Gastrocnemius medialis (tissue), 4 donors: ENCODE results near the gene ITGA2B. TPM values are rescaled to one million over a fixed set of nuclear protein-coding genes. Genes with fewer than 3 reads are reported as not detected.

Experiments used
- ATAC-seq, 2 donors: fragments of 150-250 bp; one replicate each; pipeline ENCODE4 v1.9.1; 2016
- DNase-seq, 2 donors: peaks; one replicate each; pipeline ENCODE4 v3.0.0-alpha.2; 2019
- H3K27ac ChIP-seq, 4 donors: fragments of 200-600 bp; sonication (generic); 1 replicate in 1 of 4; 2 replicates in 3 of 4; pipeline ENCODE4 v1.5.1; 2016 to 2018; ENCODE audit warnings: mild to moderate bottlenecking in 2 of 4, moderate library complexity in 1 of 4
- H3K27me3 ChIP-seq, 3 donors: fragments of 200-600 bp; sonication (generic) in 2 of 3; 1 replicate in 1 of 3; 2 replicates in 2 of 3; pipeline versions ENCODE4 v1.5.1 to v1.6.0; 2016 to 2019; ENCODE audit warnings: mild to moderate bottlenecking in 1 of 3, moderate library complexity in 1 of 3
- H3K36me3 ChIP-seq, 2 donors: fragments of 200-600 bp; sonication (generic) in 1 of 2; one replicate each; pipeline ENCODE4 v1.5.1; 2017 to 2018
- H3K4me1 ChIP-seq, 2 donors: fragments of 200-600 bp; sonication (generic) in 1 of 2; one replicate each; pipeline ENCODE4 v1.5.1; 2016 to 2017; ENCODE audit warnings: mild to moderate bottlenecking in 2 of 2
- H3K4me3 ChIP-seq, 4 donors: fragments of 200-600 bp; sonication (generic) in 3 of 4; 1 replicate in 1 of 4; 2 replicates in 3 of 4; pipeline ENCODE4 v1.5.1; 2016 to 2019; ENCODE audit warnings: mild to moderate bottlenecking in 2 of 4
- H3K9me3 ChIP-seq, 3 donors: fragments of 200-600 bp; sonication (generic) in 2 of 3; 1 replicate in 1 of 3; 2 replicates in 2 of 3; pipeline ENCODE4 v1.5.1; 2016 to 2019
- POLR2A ChIP-seq, 2 donors: fragments of 450-650 bp; IDR thresholded peaks; one replicate each; pipeline ENCODE4 v1.6.1; 2017; ENCODE audit warnings: antibody characterized with exemption in 2 of 2, mild to moderate bottlenecking in 2 of 2, moderate library complexity in 2 of 2
- in situ Hi-C, 4 donors: fragments of 200-750 bp; cut with MboI; loops; one replicate each; pipeline versions ENCODE4 v1.15.0 to v1.8.0; 2017; ENCODE audit warnings: low sequenced_read_pairs in 4 of 4
- intact Hi-C: fragments of 100-400 bp; cut with DNase I; formaldehyde crosslinking; loops from one replicate; pipeline ENCODE4 v1.15.1; 2023; ENCODE audit warnings: low total_unique reads
- total RNA-seq, 4 donors: library from RNA; depleted of rRNA; stranded (reverse); fragments of >200 nt; gene quantifications; one replicate each; pipeline versions ENCODE4 v1.1.0 to v1.2.3, GENCODE V29; 2016
- TF ChIP-seq, protein P1 (sequence below), 5 experiments: fragments of 450-650 bp in 3 of 5; fragments of 200-600 bp in 2 of 5; sonication (generic) in 2 of 5; IDR thresholded peaks in 4 of 5; conservative IDR thresholded peaks in 1 of 5; 1 replicate in 4 of 5; 2 replicates in 1 of 5; pipeline ENCODE4 v1.5.1; 2016 to 2019; ENCODE audit warnings: antibody characterized with exemption in 5 of 5, mild to moderate bottlenecking in 3 of 5, moderate library complexity in 3 of 5

The ITGA2B gene
- total RNA-seq, 4 donors from 2014 or later, result 0.33 TPM; not detected in 3

DNA sequence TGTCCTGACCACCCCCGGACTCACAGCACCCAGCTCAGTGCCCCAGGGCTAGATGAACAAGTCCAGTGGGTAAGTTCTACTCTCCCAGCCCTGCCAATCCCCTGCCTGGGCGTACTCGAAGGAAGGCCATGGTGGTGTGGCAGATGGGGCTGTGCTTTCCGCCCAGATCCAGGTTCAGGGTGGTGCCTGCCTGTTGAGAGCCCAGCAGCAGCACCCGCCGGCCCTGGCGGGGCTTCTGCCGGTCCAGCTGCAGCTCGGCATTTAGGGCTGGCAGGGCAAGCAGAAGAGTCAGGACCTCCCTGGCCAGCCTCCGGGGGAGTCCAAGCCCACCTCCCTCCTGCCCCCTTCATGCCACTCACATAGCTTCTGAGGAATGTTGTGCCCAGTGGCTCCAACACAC lies 9.6 kb downstream of the ITGA2B start:
- no peak overlapping the region for H3K27ac ChIP-seq
- in situ Hi-C loops, result no loop called here
- ATAC-seq (no peak), DNase-seq (no peak)
- H3K9me3 ChIP-seq, result no peaks in the 10 kb centered on the region
- no peaks in the 10 kb centered on the region for H3K36me3 ChIP-seq
- TF ChIP-seq, protein P1, sequence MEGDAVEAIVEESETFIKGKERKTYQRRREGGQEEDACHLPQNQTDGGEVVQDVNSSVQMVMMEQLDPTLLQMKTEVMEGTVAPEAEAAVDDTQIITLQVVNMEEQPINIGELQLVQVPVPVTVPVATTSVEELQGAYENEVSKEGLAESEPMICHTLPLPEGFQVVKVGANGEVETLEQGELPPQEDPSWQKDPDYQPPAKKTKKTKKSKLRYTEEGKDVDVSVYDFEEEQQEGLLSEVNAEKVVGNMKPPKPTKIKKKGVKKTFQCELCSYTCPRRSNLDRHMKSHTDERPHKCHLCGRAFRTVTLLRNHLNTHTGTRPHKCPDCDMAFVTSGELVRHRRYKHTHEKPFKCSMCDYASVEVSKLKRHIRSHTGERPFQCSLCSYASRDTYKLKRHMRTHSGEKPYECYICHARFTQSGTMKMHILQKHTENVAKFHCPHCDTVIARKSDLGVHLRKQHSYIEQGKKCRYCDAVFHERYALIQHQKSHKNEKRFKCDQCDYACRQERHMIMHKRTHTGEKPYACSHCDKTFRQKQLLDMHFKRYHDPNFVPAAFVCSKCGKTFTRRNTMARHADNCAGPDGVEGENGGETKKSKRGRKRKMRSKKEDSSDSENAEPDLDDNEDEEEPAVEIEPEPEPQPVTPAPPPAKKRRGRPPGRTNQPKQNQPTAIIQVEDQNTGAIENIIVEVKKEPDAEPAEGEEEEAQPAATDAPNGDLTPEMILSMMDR (IDR thresholded peaks at IDR 0.05 in 4 of 5, conservative IDR thresholded peaks at IDR 0.05 in 1 of 5), result no peak
- no peak for TF ChIP-seq POLR2A (IDR thresholded peaks at IDR 0.05)
- H3K4me3 ChIP-seq, result no peak overlapping the region
- peaks cover 17 to 27% (median 25%) of the 10 kb centered on the region in 3 donors for H3K27me3 ChIP-seq
- peaks cover 1 to 5% of the 10 kb centered on the region in 2 donors for H3K4me1 ChIP-seq
- intact Hi-C loops, result no loop called here

DNA sequence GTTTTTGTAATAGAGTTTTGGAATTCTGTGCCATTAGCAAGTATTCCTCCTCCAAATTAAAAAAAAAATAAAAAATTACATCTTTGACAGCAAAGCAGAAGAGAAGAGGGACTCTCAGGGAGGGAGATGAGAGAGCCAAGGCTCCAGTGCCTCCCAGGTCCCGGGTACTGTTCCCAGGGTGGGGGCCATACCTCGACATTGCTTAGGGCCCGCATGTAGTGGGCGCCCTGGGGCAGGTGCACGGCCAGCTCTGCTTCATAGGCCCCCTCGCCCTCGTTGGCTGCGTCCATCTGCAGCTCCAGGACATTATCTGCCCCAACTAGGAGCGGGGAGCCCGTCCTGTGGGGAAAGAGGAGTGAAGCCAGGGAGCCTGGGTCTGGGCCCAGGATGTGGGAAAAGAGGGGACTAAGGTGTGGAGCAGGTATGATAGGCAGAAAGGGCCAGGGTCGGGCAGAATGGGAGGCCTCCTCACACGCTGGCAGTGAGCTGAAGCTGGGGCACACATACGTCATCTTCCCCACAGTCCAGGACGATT lies 11.2 kb downstream of the ITGA2B start:
- Histone ChIP-seq H3K27me3 (peaks cover under 1 to 22% (median 15%) of the 10 kb centered on the region in 3 donors), H3K36me3 (no peaks in the 10 kb centered on the region), H3K27ac (no peak overlapping the region), H3K9me3 (no peaks in the 10 kb centered on the region), H3K4me3 (no peak overlapping the region), H3K4me1 (no peaks in the 10 kb centered on the region)
- no peak for DNase-seq
- TF ChIP-seq, protein P1 (IDR thresholded peaks at IDR 0.05 in 4 of 5, conservative IDR thresholded peaks at IDR 0.05 in 1 of 5), result no peak
- no peak for TF ChIP-seq POLR2A (IDR thresholded peaks at IDR 0.05)
- intact Hi-C loops (no loop called here), in situ Hi-C loops (no loop called here)
- no peak for ATAC-seq

DNA sequence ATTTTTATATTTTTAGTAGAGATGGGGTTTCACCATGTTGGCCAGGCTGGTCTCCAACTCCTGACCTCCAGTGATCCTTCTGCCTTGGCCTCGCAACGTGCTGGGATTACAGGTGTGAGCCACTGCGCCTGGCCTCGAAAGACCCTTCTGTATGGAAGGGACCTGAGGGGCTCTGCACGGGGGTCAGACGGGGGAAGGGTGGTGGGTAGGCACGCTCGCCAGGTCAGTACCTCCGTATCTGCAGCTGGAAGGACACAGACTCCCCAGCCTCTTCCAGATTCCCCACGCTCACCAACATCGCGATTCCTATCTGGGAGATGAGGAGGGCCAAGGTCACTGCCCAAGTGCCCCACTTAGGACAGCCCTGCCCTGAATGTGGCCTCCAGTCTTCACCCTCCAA lies 12.7 kb downstream of the ITGA2B start:
- Histone ChIP-seq H3K9me3 (no peaks in the 10 kb centered on the region), H3K4me3 (no peak overlapping the region), H3K27me3 (peaks cover 4 to 20% (median 10%) of the 10 kb centered on the region in 3 donors), H3K4me1 (no peaks in the 10 kb centered on the region), H3K36me3 (no peaks in the 10 kb centered on the region), H3K27ac (no peak overlapping the region)
- TF ChIP-seq POLR2A (IDR thresholded peaks at IDR 0.05), result no peak
- TF ChIP-seq, protein P1 (IDR thresholded peaks at IDR 0.05 in 4 of 5, conservative IDR thresholded peaks at IDR 0.05 in 1 of 5), result no peak
- no peak for ATAC-seq
- DNase-seq, result no peak
- in situ Hi-C loops (no loop called here), intact Hi-C loops (no loop called here)

DNA sequence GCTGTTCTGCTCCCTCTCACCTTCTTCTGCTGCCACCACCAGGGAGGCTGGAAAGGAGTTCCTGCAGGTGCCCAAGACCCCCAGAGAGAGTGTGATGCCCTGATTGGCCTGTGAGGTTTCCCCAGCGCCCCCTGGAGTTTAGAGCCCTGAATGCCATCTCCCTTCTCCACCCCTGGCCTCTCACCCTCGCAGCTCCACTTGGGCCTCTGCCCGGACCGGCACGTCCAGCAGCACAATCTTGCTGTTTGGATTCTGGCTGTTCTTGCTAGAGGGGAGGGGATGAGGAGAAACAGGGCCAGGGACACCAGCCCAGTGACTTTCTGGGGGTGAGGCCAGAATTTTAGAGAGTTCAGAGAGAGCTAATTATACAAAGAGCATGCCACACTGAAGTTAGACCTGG lies 13.3 kb downstream of the ITGA2B start:
- no peak for TF ChIP-seq POLR2A (IDR thresholded peaks at IDR 0.05)
- TF ChIP-seq, protein P1 (IDR thresholded peaks at IDR 0.05 in 4 of 5, conservative IDR thresholded peaks at IDR 0.05 in 1 of 5), result no peak
- in situ Hi-C loops, result no loop called here
- no peak for ATAC-seq

More for the DNA sequence above, 13.3 kb downstream of the ITGA2B start:
- no peak for DNase-seq
- Histone ChIP-seq H3K4me1 (no peaks in the 10 kb centered on the region), H3K27me3 (peaks cover 4 to 20% (median 10%) of the 10 kb centered on the region in 3 donors), H3K36me3 (no peaks in the 10 kb centered on the region), H3K4me3 (no peak overlapping the region), H3K27ac (no peak overlapping the region), H3K9me3 (no peaks in the 10 kb centered on the region)
- intact Hi-C loops, result no loop called here
